SKM-1 (cell line): ENCODE measurements around the gene NANS.
"Not testable (repeated sequence)": the region's sequence is repeated elsewhere in the genome, so short reads cannot be mapped to it uniquely, and the experiment has no call there.

Source experiments
- DNase-seq: peaks from one replicate; lab custom pipeline; 2025; ENCODE audit not compliant: unreplicated experiment; lab: John Stamatoyannopoulos, UW

Gene NANS

GRCh38 chr9:98099898-98100297 lies 43.4 kb downstream of the NANS start:
- no peak for DNase-seq

GRCh38 chr9:98100456-98100855 lies 43.9 kb downstream of the NANS start:
- no peak for DNase-seq

GRCh38 chr9:98101416-98101815 lies 44.9 kb downstream of the NANS start:
- no peak for DNase-seq

- no peak for DNase-seq
Measured at GRCh38 chr9:98101868-98102273, 45.3 kb downstream of the NANS start.

- DNase-seq = peak; percentile 34
Measured at GRCh38 chr9:98104445-98104881, 47.9 kb downstream of the NANS start.

GRCh38 chr9:98105006-98105405 lies 48.5 kb downstream of the NANS start:
- DNase-seq = no peak

- peak; percentile 20 for DNase-seq
Measured at GRCh38 chr9:98107926-98108325, 51.4 kb downstream of the NANS start.

GRCh38 chr9:98108531-98109031 lies 52.0 kb downstream of the NANS start:
- DNase-seq = no peak

- no peak for DNase-seq
Measured at GRCh38 chr9:98109052-98109451, 52.5 kb downstream of the NANS start.

GRCh38 chr9:98117097-98117496 lies 60.6 kb downstream of the NANS start:
- not testable (repeated sequence) for DNase-seq

GRCh38 chr9:98117984-98118639 lies 61.6 kb downstream of the NANS start:
- DNase-seq = peak; percentile 19

- DNase-seq = no peak
Measured at GRCh38 chr9:98118640-98119601, 62.4 kb downstream of the NANS start, which contains the start of gene TRIM14. Gene TRIM14 (minus strand): TSS chr9:98119222. CDS start chr9:98119188, 34 bp downstream.

- DNase-seq = no peak
Measured at GRCh38 chr9:98120476-98120875, 63.9 kb downstream of the NANS start.

GRCh38 chr9:98121058-98121457 lies 64.5 kb downstream of the NANS start:
- no peak for DNase-seq

- DNase-seq = not testable (repeated sequence)
Measured at GRCh38 chr9:98124091-98124490, 67.6 kb downstream of the NANS start.

GRCh38 chr9:98124637-98125426 lies 68.3 kb downstream of the NANS start:
- DNase-seq = no peak

GRCh38 chr9:98127226-98127625 lies 70.7 kb downstream of the NANS start:
- DNase-seq = no peak

- no peak for DNase-seq
Measured at GRCh38 chr9:98128316-98128715, 71.8 kb downstream of the NANS start.

GRCh38 chr9:98129451-98129881 lies 72.9 kb downstream of the NANS start:
- peak; percentile 60 for DNase-seq

GRCh38 chr9:98130060-98130459 lies 73.5 kb downstream of the NANS start:
- DNase-seq = not testable (repeated sequence)
